SU-DHL-6 (cell line): ENCODE data around the gene AMOTL1.

ENCODE experiments used
- H2AFZ ChIP-seq: fragments of 200-600 bp; sonication (generic); 2 replicates; pipeline ENCODE4 v1.6.1; 2014; ENCODE audit warnings: low read depth, mild to moderate bottlenecking, moderate library complexity, mixed read lengths, antibody characterized with exemption, low read length; ENCODE audit not compliant: severe bottlenecking
- H3F3A ChIP-seq: fragments of 200-600 bp; shearing (Covaris generic); 2 replicates; pipeline ENCODE4 v1.6.0; 2016; ENCODE audit warnings: antibody characterized with exemption, mild to moderate bottlenecking; ENCODE audit not compliant: insufficient read depth
- H3K27ac ChIP-seq: fragments of 200-600 bp; sonication (generic); 2 replicates; pipeline ENCODE4 v1.5.1; 2016; ENCODE audit warnings: low read depth, mild to moderate bottlenecking, low read length, moderate library complexity, mixed read lengths
- H3K27me3 ChIP-seq: fragments of 200-600 bp; sonication (generic), shearing (Covaris generic); 2 replicates; pipeline ENCODE4 v1.6.0; 2014; ENCODE audit warnings: mild to moderate bottlenecking, low read length
- H3K36me3 ChIP-seq: fragments of 200-600 bp; sonication (generic); 2 replicates; pipeline ENCODE4 v1.6.1; 2014; ENCODE audit warnings: mild to moderate bottlenecking, low read length, mixed read lengths
- H3K4me2 ChIP-seq: fragments of 300-600, 200-600 bp; shearing (Covaris generic), sonication (generic); 2 replicates; pipeline ENCODE4 v1.6.0; 2014; ENCODE audit warnings: low read length, low read depth, mild to moderate bottlenecking; ENCODE audit not compliant: poor library complexity, severe bottlenecking
- H3K4me3 ChIP-seq: fragments of 200-600 bp; sonication (generic); 2 replicates; pipeline ENCODE4 v1.5.1; 2014; ENCODE audit warnings: antibody characterized with exemption, low read length, mild to moderate bottlenecking, mixed read lengths; ENCODE audit not compliant: insufficient read depth, poor library complexity, severe bottlenecking
- H3K79me2 ChIP-seq: fragments of 200-600 bp; sonication (generic); 2 replicates; pipeline ENCODE4 v1.6.1; 2014; ENCODE audit warnings: mild to moderate bottlenecking, low read length, moderate library complexity; ENCODE audit not compliant: insufficient read depth
- H3K9ac ChIP-seq: fragments of 200-600 bp; sonication (generic); 2 replicates; pipeline ENCODE4 v1.7.0; 2014; ENCODE audit warnings: mild to moderate bottlenecking, low read length
- H3K9me2 ChIP-seq: fragments of 200-600 bp; sonication (generic); replicated peaks from 2 replicates; pipeline ENCODE4 v1.6.1; 2014; ENCODE audit warnings: low read length; ENCODE audit not compliant: insufficient read depth
- H3K9me3 ChIP-seq: fragments of 200-600 bp; sonication (generic); 2 replicates; pipeline ENCODE4 v1.6.1; 2014; ENCODE audit warnings: low read length, mixed read lengths; ENCODE audit not compliant: insufficient read depth
- H4K20me1 ChIP-seq: fragments of 200-600 bp; sonication (generic); 2 replicates; pipeline ENCODE4 v1.6.1; 2014; ENCODE audit warnings: low read depth, mild to moderate bottlenecking, antibody characterized with exemption, low read length, moderate library complexity, mixed read lengths
- EZH2phosphoT487 ChIP-seq: fragments of 200-600 bp; sonication (generic), shearing (Covaris generic); conservative IDR thresholded peaks from 2 replicates; pipeline ENCODE4 v1.6.1; 2018; ENCODE audit warnings: mild to moderate bottlenecking, antibody characterized with exemption, low read length, moderate library complexity, mixed read lengths
- TF ChIP-seq, protein P1 (sequence below): fragments of 200-600 bp; sonication (generic); IDR thresholded peaks from one replicate; pipeline ENCODE4 v1.5.1; 2017; ENCODE audit warnings: antibody characterized with exemption, mild to moderate bottlenecking, low read length, moderate library complexity; ENCODE audit not compliant: insufficient read depth, poor library complexity, severe bottlenecking

AMOTL1 gene

DNA sequence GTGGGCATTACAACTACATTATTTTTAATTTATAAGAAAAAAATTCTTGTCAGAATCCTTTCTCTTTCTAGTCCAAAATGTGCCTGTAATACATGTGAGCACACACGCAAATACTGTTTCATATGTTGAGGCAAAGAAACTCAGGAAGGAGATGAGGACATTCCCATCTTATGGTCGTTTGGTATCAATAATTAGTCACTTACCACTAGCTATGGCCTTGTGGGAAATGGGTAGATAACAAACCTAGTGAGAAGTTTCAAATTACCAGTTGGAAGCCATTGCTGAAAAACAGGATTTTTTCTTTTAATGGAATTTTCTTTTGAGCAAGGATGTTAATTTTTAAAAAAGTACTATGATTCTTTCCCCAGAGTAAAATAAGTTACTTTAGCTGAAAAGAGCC is 25.7 kb downstream of the AMOTL1 start:
- Histone ChIP-seq H3K79me2 (no peaks in the 10 kb centered on the region), H3K4me2 (no peak overlapping the region), H3K4me3 (no peak overlapping the region), H3K9me2 (no peaks in the 10 kb centered on the region), H3K27ac (no peak overlapping the region), H3K36me3 (no peaks in the 10 kb centered on the region), H4K20me1 (no peaks in the 10 kb centered on the region), H3F3A (no peaks in the 10 kb centered on the region), H3K27me3 (no peaks in the 10 kb centered on the region), H2AFZ (no peak overlapping the region), H3K9ac (no peak overlapping the region), H3K9me3 (no peaks in the 10 kb centered on the region)
- TF ChIP-seq, protein P1, sequence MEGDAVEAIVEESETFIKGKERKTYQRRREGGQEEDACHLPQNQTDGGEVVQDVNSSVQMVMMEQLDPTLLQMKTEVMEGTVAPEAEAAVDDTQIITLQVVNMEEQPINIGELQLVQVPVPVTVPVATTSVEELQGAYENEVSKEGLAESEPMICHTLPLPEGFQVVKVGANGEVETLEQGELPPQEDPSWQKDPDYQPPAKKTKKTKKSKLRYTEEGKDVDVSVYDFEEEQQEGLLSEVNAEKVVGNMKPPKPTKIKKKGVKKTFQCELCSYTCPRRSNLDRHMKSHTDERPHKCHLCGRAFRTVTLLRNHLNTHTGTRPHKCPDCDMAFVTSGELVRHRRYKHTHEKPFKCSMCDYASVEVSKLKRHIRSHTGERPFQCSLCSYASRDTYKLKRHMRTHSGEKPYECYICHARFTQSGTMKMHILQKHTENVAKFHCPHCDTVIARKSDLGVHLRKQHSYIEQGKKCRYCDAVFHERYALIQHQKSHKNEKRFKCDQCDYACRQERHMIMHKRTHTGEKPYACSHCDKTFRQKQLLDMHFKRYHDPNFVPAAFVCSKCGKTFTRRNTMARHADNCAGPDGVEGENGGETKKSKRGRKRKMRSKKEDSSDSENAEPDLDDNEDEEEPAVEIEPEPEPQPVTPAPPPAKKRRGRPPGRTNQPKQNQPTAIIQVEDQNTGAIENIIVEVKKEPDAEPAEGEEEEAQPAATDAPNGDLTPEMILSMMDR = no peak
- no peak for TF ChIP-seq EZH2phosphoT487

DNA sequence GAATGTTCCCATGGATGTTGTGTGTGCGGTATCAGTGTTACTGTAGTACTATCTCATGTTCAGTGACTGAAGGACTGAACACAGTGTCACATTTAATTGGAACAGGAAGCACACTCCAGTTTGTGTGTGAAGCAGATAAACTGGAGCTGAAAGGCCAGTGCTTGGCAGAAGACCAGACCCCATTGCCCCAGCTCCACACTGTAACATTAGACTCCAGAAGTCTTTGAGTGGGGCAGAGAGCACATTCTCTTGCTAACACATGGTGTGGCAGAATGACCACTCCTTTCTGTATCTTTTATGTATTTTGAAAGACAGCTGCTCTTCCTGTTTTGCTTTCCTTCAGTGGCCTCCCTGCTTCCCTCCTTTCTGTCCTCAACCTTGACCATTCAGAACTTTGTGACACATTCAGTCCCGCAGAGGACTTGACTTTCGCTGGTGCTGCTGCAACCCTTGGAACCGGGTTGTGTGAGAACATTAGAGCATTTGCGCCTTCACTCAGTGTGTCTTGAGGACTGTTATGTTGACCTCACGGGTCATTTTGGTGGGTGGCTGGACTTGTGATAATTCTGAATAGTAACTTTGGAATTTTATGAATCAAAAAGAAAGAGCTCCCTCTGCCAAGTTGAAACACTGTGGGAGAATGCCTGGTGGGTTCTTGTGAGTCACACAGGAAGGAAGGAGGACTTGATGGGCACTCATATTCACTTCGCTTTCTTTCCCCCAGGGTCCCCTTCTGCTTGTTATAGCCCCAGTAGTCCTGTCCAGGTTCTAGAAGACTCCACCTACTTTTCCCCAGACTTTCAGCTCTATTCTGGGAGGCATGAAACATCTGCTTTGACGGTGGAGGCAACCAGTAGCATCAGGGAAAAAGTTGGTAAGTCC is 26.4 kb downstream of the AMOTL1 start:
- Histone ChIP-seq H3K27ac (no peak overlapping the region), H3K9ac (no peak overlapping the region)

DNA sequence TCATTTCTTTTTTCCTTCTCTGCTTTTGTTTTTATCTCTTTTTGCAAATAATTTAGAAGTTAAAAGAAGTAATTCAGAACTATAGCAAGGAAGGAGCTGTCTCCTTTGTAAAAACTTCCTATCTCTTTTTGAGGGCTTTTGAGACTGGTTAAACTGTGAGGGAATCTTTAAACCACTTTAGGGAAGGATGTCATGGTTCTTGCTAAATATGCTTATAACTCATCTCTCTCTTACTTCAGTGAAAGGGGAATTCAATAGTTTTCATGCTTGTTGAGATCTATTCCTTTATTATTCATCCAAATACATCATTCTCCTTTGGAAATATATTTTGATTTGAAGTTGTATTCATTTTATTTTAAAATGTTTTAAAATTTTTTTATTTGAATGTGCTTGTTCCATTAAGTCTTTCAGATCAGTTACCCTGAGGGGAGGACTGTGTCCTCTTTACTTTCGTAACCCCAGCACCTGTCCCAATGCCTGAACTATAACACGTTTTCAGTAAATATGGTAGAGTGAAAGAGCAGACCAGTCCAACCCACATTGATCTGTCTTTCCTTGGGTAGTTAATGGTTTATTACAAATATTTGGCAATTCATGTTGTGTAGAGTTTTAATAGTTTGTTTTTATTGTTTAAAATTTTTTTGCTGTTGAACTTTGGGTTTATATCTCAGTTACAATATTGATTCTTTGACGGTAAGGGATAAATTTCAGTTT is 27.5 kb downstream of the AMOTL1 start:
- no peaks in the 10 kb centered on the region for H3K36me3 ChIP-seq
- no peak overlapping the region for H3K4me3 ChIP-seq
- H2AFZ ChIP-seq = no peak overlapping the region
- no peaks in the 10 kb centered on the region for H4K20me1 ChIP-seq
- H3K9me3 ChIP-seq = no peaks in the 10 kb centered on the region
- H3F3A ChIP-seq = no peaks in the 10 kb centered on the region
- no peaks in the 10 kb centered on the region for H3K9me2 ChIP-seq
- no peak for TF ChIP-seq EZH2phosphoT487
- TF ChIP-seq, protein P1 = no peak
- no peak overlapping the region for H3K9ac ChIP-seq
- no peaks in the 10 kb centered on the region for H3K79me2 ChIP-seq
- no peak overlapping the region for H3K4me2 ChIP-seq
- H3K27me3 ChIP-seq = no peaks in the 10 kb centered on the region
- H3K27ac ChIP-seq = no peak overlapping the region

More for the DNA sequence above, 26.4 kb downstream of the AMOTL1 start:
- Histone ChIP-seq H3K9me2 (no peaks in the 10 kb centered on the region), H4K20me1 (no peaks in the 10 kb centered on the region), H3K4me3 (no peak overlapping the region), H3K27me3 (no peaks in the 10 kb centered on the region), H3K4me2 (no peak overlapping the region), H3K79me2 (no peaks in the 10 kb centered on the region), H2AFZ (no peak overlapping the region), H3K36me3 (no peaks in the 10 kb centered on the region), H3K9me3 (no peaks in the 10 kb centered on the region), H3F3A (no peaks in the 10 kb centered on the region)
- no peak for TF ChIP-seq EZH2phosphoT487
- TF ChIP-seq, protein P1 = no peak
